HG02571 (cell line): ENCODE data around the gene CC2D2B.
A peak's percentile ranks its signal among the peaks of the same experiment; 100 is the strongest.
"Not testable (repeated sequence)": the region's sequence is repeated elsewhere in the genome, so short reads cannot be mapped to it uniquely, and the experiment has no call there.

Experiments used
- ATAC-seq: cut with Tn5 transposase; IDR thresholded peaks from one replicate; pipeline ENCODE4 v1.9.1; 2021; ENCODE audit warnings: mild to moderate bottlenecking, moderate library complexity; ENCODE audit not compliant: unreplicated experiment

The CC2D2B gene

GRCh38 chr10:95906677-95907455 is 909 bp upstream of the CC2D2B start:
- ATAC-seq, result peak; percentile 21

DNA sequence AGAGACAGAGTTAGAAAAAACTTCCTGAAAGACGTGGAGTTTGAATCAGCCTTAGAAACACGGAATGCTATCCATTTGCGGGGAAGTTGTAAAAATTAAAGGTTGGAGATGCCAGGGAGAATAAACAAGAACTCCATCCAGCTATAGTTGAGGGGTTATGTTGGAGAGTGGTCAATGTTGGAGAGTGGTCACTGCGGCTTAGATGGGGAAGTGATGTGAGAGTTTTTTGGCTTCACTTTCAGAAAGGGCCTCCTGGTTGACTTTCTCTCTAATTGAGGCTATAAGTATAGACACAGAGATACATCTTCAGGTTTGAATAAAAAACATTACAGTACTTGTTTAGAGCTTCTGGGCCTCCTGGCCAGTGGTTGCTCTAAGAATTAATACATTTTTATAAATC is 675 bp downstream of the CC2D2B start:
- ATAC-seq, result no peak

- ATAC-seq, result no peak
Observed at GRCh38 chr10:95909561-95909960, 1.8 kb downstream of the CC2D2B start.

DNA sequence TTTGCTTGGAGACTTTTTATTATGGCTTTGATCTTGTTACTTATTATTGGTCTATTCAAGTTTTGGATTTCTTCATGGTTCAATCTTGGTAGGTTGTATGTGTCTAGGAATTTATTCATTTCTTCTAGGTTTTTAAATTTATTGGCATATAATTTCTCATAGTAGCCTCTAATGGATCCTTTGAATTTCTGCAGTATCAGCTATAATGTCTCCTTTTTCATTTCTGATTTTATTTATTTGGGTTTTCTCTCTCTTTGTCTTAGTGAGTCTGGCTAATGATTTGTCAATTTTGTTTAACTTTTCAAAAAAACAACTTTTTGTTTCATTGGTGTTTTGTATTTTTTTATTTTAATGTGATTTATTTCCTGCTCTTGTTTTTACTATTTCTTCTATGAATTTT is 8.3 kb downstream of the CC2D2B start:
- ATAC-seq, result not testable (repeated sequence)

GRCh38 chr10:95920798-95921426 is 13.1 kb downstream of the CC2D2B start:
- no peak for ATAC-seq

GRCh38 chr10:95925033-95925432 is 17.3 kb downstream of the CC2D2B start:
- no peak for ATAC-seq

GRCh38 chr10:95935429-95935828 is 27.7 kb downstream of the CC2D2B start:
- ATAC-seq, result no peak

DNA sequence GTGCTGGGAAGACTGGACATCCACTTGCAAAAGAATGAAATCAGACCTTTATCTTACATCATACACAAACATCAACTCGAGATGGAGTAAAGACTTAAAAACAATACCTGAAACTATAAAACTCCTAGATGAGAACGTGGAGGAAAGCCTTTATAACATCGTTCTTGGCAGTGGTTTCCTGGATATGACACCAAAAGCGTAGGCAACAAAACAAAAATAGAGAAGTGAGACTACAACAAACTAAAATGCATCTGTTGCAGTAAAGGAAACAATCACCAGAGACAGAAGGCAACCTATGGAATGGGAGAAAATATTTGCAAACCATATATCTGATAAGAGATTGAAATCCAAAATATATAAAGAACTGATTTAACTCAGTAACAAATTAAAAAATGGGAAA is 33.3 kb downstream of the CC2D2B start:
- ATAC-seq, result no peak

DNA sequence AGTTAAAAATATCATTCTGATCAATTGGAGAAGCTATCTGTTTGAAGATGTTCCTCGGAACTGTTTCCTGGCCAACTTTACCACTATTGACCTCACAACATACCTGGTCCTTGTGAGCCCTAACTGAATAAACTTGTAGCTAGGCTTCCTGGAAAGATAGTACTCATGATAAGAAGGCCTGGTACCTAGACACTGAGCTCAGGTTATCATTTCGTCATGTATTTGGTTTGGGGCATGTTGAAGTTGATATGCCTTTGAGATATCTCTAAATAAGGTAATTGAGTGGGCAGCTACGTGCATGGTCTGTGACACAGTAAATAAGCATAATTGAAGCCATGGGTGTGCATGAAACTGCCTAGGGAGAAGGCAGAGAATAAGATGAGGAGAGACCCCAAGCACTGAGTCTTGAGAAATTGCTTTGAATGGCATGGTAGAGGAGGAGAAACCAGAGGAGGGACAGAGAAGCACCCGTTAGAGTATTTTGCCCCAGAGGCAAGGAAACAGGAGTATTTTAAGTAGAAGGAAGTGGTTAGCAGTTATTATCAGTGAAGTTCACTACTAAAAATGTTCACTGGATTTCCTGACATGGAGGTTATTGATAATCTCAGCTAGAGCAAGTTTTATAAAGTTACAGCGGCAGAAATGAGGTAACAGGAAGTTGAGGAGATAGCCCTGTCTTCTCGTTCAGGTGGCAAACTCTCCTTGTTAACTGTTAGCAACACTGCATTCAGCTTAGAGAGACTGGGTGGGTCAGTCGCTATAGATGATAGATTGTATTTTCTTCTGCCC is 55.6 kb downstream of the CC2D2B start:
- no peak for ATAC-seq

DNA sequence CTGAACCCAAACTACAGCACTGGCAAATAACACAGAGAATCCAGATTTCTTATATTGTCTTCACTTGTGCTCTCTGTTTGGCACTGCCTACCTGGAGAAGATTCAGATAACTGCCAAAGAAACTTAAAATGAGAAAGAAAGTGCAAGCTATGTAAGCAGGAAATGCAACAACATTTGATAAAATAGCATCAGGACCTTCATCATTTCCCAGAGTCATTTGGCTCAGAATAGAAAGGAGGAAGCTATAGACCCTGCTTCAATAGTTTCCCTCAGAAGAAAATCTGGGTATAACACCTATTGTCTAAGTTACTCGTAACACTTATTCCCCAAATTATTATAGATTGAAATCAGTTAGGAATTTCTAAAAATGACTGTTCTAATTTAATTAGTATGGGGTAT is 56.2 kb downstream of the CC2D2B start:
- ATAC-seq, result no peak

- no peak for ATAC-seq
Observed at GRCh38 chr10:95964756-95965155, 57.0 kb downstream of the CC2D2B start.

- no peak for ATAC-seq
Observed at GRCh38 chr10:95976362-95977229, 68.8 kb downstream of the CC2D2B start.

DNA sequence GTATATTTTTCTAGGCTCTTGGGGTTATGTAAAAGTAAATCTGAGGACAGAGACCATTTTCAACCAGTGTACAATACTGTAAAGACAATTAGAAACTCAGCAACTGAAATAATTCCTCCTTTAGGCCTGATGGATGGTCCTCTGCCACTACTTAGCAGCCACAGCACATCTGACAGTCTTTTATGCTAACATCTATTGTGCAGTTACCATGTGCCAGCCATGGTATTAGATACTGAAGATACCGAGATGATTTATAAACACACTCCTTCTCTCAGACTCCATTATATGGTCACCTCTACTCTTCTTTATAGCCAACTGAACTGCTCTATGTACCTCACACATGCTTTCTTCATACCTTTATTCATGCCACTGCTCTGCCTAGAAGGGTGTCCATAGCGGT is 74.4 kb downstream of the CC2D2B start:
- no peak for ATAC-seq

- ATAC-seq, result peak; percentile 66
Observed at GRCh38 chr10:95987685-95988426, 80.1 kb downstream of the CC2D2B start.

DNA sequence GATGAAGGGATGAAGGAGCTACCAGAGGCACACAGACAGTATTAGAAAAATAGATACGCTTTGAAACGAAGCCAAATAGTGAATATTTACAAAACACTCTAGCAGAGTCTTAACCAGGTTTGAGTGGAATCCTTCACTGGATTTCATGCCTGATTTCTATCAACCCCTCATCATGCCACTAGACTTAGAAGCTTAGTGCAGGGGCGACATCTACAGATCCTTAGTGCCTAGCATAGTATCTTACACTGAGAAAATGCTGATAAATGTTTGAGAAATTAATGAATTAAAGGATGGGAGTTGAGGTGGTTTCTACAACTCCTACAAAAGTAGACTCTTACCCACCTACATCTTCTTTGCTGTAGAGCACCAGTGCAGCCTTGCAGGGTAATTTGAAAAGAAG is 80.9 kb downstream of the CC2D2B start:
- no peak for ATAC-seq

DNA sequence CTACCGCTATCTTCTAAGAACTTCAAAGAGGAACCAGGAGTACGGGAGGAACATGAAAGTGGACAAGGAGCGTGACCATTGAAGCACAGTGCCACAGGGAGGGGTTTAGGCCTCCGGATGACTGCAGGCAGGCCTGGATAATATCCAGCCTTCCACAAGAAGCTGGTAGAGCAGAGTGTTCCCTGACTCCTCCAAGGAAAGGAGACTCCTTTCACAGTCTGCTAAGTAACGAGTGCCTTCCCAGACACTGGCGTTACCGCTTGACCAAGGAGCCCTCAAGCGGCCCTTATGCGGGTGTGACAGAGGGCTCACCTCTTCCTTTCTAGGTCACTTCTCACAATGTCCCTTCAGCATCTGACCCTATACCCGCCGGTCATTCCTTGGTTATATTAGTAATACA is 86.6 kb downstream of the CC2D2B start:
- ATAC-seq, result not testable (repeated sequence)

GRCh38 chr10:95998255-95998784 is 90.5 kb downstream of the CC2D2B start:
- no peak for ATAC-seq

DNA sequence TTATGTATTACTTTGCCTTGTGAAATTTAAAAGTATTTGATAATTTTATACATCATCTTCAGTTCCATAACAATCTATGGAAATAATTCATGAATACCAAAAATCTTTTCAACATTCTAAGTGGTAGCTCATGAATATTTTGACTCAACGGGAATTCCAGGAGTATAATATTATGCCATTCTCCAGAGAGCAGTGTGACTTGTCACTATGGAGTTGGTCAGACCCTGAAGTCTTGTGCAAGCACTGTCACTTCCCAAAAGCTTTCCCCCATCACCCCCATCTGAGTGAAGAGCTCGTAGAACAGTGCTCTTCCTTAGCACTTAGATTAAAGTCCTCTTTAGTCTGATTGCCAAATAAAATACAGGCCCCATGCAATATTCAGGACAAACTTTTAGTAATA is 106.2 kb downstream of the CC2D2B start:
- no peak for ATAC-seq

DNA sequence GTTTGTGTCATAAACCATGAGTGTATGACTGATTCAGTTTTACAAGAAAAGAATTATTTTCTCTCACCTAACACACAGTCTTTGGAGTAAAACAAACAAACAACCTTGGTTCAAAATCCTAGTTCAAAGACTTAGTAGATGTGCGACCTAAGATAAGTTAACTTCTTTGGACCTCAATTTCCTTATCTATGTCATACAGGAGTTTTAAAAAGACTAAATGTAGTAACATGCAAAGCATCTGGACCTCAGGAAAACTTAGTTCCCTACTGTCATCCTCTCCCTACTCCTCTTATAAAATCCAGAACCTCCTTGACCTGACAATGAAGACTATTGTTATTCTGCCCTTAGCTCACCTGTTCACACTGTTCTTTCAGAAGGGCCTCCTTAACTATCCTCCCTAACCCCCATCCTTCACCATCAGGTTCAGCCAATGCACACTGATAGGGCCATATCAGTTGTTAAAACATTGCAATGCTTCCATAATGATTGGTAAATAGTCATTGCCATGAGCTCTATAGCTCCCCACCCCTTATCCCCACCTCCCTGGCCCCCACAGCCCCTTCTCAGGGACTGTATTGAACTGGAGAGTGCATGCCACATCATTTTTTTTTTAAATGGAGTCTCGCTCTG is 106.8 kb downstream of the CC2D2B start:
- ATAC-seq, result no peak
